ENCODE measurements around the gene LMNTD2.

Gene LMNTD2

GRCh38 chr11:534396-535209, 25.9 kb downstream of the LMNTD2 start:
- Histone ChIP-seq H3K4me2 (ENCODE audit: low read length) (peak overlapping the region; percentile 91), H4K20me1 (ENCODE audit: control insufficient read depth, insufficient read depth, low read depth, low read length) (no peaks in the 10 kb centered on the region), H3K79me2 (ENCODE audit: control insufficient read depth, low read length) (peaks cover 20% of the 10 kb centered on the region), H3K27ac (ENCODE audit: low read depth, low read length) (peak overlapping the region; percentile 26; the same call in 1 of the 2 replicates), H3K36me3 (ENCODE audit: control insufficient read depth, low read length) (peaks cover 29% of the 10 kb centered on the region), H3K27me3 (ENCODE audit: control insufficient read depth, low read length) (no peaks in the 10 kb centered on the region), H3K4me3 (ENCODE audit: low read length) (peak overlapping the region; percentile 80), H3K9me3 (ENCODE audit: control insufficient read depth, insufficient read depth, low read length) (no peaks in the 10 kb centered on the region), H3K4me1 (ENCODE audit: control insufficient read depth, low read length) (peaks cover 34% of the 10 kb centered on the region), H3F3A (ENCODE audit: control insufficient read depth, insufficient read depth) (peaks cover 10% of the 10 kb centered on the region), H3K9me2 (replicated peaks; ENCODE audit: control insufficient read depth, low read length) (no peaks in the 10 kb centered on the region)
- TF ChIP-seq EZH2phosphoT487 (IDR thresholded peaks at IDR 0.05; ENCODE audit: borderline replicate concordance, low read length) (no peak), CTCF (IDR thresholded peaks at IDR 0.05; ENCODE audit: low read depth, low read length, poor library complexity, severe bottlenecking) (peak; percentile 22)

- peak overlapping the region; percentile 91 for H3K4me2 ChIP-seq (ENCODE audit: low read length)
- no peaks in the 10 kb centered on the region for H3K27me3 ChIP-seq (ENCODE audit: control insufficient read depth, low read length)
- peaks cover 34% of the 10 kb centered on the region for H3K4me1 ChIP-seq (ENCODE audit: control insufficient read depth, low read length)
- peaks cover 20% of the 10 kb centered on the region for H3K79me2 ChIP-seq (ENCODE audit: control insufficient read depth, low read length)
- peak overlapping the region; percentile 80 for H3K4me3 ChIP-seq (ENCODE audit: low read length)
- H3K27ac ChIP-seq (ENCODE audit: low read depth, low read length): no peak overlapping the region
- peaks cover 29% of the 10 kb centered on the region for H3K36me3 ChIP-seq (ENCODE audit: control insufficient read depth, low read length)
- no peaks in the 10 kb centered on the region for H3K9me3 ChIP-seq (ENCODE audit: control insufficient read depth, insufficient read depth, low read length)
- TF ChIP-seq EZH2phosphoT487 (IDR thresholded peaks at IDR 0.05; ENCODE audit: borderline replicate concordance, low read length) (no peak), CTCF (IDR thresholded peaks at IDR 0.05; ENCODE audit: low read depth, low read length, poor library complexity, severe bottlenecking) (no peak)
- peaks cover 10% of the 10 kb centered on the region for H3F3A ChIP-seq (ENCODE audit: control insufficient read depth, insufficient read depth)
- H4K20me1 ChIP-seq (ENCODE audit: control insufficient read depth, insufficient read depth, low read depth, low read length): no peaks in the 10 kb centered on the region
- H3K9me2 ChIP-seq (replicated peaks; ENCODE audit: control insufficient read depth, low read length): no peaks in the 10 kb centered on the region
Measured at GRCh38 chr11:533586-534395, 26.7 kb downstream of the LMNTD2 start.

- H3F3A ChIP-seq (ENCODE audit: control insufficient read depth, insufficient read depth): peaks cover 10% of the 10 kb centered on the region
Measured at GRCh38 chr11:532986-533585, 27.5 kb downstream of the LMNTD2 start.

More at GRCh38 chr11:532986-533585, 27.5 kb downstream of the LMNTD2 start:
- H3K36me3 ChIP-seq (ENCODE audit: control insufficient read depth, low read length): peaks cover 29% of the 10 kb centered on the region
- no peak overlapping the region for H3K27ac ChIP-seq (ENCODE audit: low read depth, low read length)
- H4K20me1 ChIP-seq (ENCODE audit: control insufficient read depth, insufficient read depth, low read depth, low read length): no peaks in the 10 kb centered on the region
- H3K27me3 ChIP-seq (ENCODE audit: control insufficient read depth, low read length): no peaks in the 10 kb centered on the region
- no peaks in the 10 kb centered on the region for H3K9me3 ChIP-seq (ENCODE audit: control insufficient read depth, insufficient read depth, low read length)
- H3K4me2 ChIP-seq (ENCODE audit: low read length): no peak overlapping the region
- H3K4me1 ChIP-seq (ENCODE audit: control insufficient read depth, low read length): peaks cover 31% of the 10 kb centered on the region
- no peaks in the 10 kb centered on the region for H3K9me2 ChIP-seq (replicated peaks; ENCODE audit: control insufficient read depth, low read length)
- peaks cover 20% of the 10 kb centered on the region for H3K79me2 ChIP-seq (ENCODE audit: control insufficient read depth, low read length)
- no peak overlapping the region for H3K4me3 ChIP-seq (ENCODE audit: low read length)
- TF ChIP-seq CTCF (IDR thresholded peaks at IDR 0.05; ENCODE audit: low read depth, low read length, poor library complexity, severe bottlenecking): no peak
- TF ChIP-seq EZH2phosphoT487 (IDR thresholded peaks at IDR 0.05; ENCODE audit: borderline replicate concordance, low read length): no peak

Data from DOHH2 (cell line).